GM18498 (cell line): ENCODE results near the gene ZMYM2.
A peak's percentile ranks its signal among the peaks of the same experiment; 100 is the strongest.

Experiments
- ATAC-seq: cut with Tn5 transposase; IDR thresholded peaks from one replicate; pipeline ENCODE4 v1.9.1; 2021; ENCODE audit warnings: mild to moderate bottlenecking, moderate library complexity; ENCODE audit not compliant: unreplicated experiment

Gene ZMYM2

GRCh38 chr13:20044086-20044485 is 85.6 kb downstream of the ZMYM2 start:
- no peak for ATAC-seq

DNA sequence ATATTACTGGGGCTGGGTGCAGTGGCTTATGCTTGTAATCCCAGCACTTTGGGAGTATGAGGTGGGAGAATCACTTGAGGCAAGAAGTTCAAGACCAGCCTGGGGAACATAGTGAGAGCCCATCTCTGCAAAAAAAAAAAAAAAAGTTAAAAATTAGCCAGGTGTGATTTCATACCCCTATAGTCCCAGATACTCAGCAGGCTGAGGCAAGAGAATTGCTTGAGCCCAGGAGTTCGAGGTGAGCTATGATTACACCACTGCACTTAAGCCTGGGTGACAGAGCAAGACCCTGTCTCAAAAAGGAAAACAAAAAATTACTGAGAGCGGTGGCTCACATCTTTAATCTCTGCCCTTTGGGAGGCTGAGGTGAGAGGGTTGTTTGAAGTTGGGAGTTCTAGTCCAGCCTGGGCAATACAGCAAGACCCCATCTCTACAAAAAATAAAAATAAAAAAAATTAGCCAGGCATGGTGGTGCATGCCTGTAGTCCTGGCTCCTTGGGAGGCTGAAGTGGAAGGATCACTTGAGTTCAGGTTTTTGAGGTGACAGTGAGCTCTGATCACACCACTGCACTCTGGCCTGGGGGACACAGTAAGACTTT is 87.5 kb downstream of the ZMYM2 start:
- ATAC-seq, result no peak

DNA sequence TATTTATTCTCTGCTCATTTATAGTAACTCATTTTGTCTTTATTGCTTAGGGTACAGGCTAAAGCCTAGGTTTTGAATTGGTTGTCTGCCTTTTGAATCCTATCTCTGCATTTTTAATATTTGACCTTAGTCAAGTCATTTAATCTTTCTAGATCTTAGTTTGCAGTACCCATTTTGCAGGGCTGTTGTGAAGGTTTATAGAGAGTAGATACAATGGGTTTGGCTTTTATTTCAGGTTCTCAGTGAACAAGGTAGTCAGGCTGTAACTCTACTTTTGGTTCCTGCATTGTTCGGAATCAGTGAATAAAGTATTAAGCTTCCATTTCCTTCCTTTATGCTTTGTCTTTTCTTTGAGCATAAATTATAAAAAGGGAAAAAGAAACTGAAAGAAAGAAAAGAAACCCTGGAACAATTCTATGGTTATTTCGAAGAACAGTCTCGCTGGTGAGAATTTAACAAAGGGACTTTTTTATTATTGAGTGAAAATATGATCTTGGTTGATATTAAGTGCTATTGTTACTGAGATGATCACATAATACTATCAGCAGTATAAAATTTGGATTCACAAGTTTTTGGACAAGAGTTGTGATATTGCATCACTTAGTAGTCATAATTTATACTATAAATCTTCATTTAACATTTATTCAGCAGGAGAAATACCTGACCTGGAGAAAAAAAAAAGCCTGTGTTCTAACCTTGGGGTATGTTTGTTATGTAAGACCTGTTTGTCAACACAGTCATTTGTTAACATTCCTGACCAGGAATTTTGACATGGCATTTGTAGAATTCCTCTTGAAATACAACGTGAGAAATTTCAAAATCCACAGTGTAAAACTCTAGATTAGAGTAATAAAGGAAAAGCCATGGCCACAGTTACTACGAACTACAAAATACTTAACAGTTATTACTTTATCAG is 91.3 kb downstream of the ZMYM2 start:
- ATAC-seq, result no peak

GRCh38 chr13:20051366-20051765 is 92.8 kb downstream of the ZMYM2 start:
- ATAC-seq, result no peak

DNA sequence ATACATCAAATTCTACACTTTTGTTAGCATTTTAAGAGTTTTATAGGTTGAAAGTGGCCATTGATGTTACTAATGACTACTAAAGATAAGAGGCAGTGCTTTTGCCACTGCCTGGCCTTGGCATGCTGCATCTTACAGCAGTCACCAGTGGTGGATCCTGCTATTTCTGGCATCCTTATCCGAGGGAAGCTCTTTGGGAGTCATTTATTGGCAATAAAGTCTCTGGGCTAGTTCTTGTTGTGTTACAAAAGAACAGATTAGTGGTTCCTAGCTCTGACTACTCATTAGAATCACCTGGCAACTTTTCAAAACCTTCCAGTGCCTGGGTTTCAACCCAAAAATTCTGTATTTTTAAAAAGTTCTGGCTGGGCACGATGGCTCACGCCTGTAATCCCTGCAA is 94.5 kb downstream of the ZMYM2 start:
- ATAC-seq, result no peak

DNA sequence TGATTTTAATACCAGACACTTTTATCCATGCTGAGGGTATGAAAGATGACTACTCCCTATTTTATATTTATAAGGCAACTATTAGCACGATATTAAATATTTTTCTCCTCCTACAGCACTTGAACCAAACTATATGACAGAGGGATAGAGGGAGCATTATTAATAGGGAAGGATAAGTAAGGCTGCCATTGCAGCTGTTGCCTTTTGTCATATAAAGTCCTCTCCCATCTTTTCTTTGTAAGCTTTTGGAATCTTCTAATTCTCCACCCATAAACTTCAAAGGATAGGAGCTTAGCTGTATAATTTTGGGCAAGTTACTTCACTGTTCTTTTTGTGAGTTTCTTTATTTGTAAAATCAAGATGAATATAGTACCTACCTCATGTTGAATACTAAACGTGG is 95.4 kb downstream of the ZMYM2 start:
- no peak for ATAC-seq

GRCh38 chr13:20054586-20054985 is 96.1 kb downstream of the ZMYM2 start:
- no peak for ATAC-seq

GRCh38 chr13:20057214-20057613 is 98.7 kb downstream of the ZMYM2 start:
- ATAC-seq, result no peak

DNA sequence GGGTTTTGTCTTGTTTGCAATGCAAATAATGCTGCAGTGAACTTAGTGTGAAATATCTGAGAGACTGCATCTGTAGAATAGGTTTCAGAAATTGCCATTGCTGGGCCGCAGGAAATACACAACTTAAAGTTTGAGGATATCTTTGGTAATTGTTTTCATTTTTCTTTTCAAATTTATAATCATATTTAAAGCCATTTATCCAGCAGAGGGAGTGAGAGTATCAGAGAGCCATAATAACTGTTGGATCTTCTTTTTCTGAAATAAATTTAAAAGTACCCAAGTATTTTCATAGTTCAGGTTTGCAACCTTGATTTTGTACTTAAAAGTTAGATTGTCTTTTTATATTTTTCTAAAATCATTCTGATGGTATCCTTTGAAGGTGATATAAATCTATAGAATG is 99.4 kb downstream of the ZMYM2 start:
- ATAC-seq, result no peak

GRCh38 chr13:20058476-20058875 is 99.9 kb downstream of the ZMYM2 start:
- no peak for ATAC-seq

GRCh38 chr13:20064128-20064527 is 105.6 kb downstream of the ZMYM2 start:
- no peak for ATAC-seq

- ATAC-seq, result no peak
These were observed 107.0 kb downstream of the ZMYM2 start for GRCh38 chr13:20065516-20065915.

DNA sequence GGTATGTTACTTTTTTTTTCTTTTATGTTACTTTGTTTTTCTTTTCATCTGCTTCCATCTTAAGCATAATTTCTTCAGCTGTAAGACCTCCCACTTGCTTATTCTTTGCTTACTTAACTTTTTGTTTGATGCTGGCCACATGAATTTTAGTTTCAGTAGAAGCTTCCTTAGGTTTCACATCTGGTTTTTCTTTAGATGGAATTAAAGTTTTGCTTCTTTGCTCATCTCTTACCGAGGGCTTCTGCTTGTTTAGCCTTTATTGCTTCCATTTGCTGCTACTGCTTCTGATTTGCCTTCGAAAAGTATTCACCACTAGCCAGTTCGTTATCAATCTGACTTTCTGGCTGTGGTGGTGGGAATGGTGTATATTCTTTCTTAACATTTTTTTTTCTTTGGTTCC is 111.4 kb downstream of the ZMYM2 start:
- no peak for ATAC-seq

GRCh38 chr13:20073775-20074174 is 115.2 kb downstream of the ZMYM2 start:
- peak; percentile 81 for ATAC-seq

DNA sequence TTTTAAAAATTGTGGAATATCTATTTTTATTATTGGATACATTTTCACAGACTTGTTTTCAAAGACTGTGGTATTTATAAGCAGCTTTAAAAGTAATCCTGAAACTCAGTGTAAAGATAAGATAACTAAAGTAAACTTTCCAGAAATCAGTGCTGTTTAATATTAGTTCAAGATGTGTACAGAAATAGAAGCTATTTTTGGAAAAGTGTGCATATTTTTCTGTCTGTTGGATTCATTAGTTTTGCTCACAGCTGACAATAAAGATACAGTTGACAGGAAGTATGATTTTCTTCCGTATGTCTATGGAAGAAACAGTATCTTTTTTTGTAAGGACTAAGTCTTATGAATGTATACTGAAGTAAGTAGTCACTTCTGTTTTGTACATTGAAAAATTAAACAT is 116.4 kb downstream of the ZMYM2 start:
- ATAC-seq, result no peak

DNA sequence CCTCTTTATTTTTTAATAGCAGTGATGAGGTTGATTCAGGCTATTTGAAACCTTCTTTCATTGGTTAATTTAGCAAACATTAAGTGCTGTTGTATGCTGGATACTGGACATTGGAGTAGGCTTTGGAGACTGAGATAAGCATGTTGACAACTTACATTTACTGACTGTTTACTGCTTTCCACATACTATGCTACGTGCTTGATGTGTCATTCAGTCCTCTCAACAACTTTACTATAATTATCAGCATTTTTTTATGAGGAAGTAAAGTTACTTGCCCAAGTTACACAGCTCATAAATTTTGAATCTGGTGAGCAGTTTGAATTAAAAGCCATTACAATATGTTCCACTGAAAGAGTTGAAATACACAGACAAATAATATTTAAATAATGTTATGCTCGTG is 118.6 kb downstream of the ZMYM2 start:
- no peak for ATAC-seq

GRCh38 chr13:20080377-20081164 is 122.0 kb downstream of the ZMYM2 start:
- ATAC-seq, result no peak

GRCh38 chr13:20090349-20090748 is 131.8 kb downstream of the ZMYM2 start:
- no peak for ATAC-seq

- no peak for ATAC-seq
These were observed 135.4 kb downstream of the ZMYM2 start for GRCh38 chr13:20093951-20094350.

GRCh38 chr13:20099319-20099718 is 140.8 kb downstream of the ZMYM2 start:
- no peak for ATAC-seq

DNA sequence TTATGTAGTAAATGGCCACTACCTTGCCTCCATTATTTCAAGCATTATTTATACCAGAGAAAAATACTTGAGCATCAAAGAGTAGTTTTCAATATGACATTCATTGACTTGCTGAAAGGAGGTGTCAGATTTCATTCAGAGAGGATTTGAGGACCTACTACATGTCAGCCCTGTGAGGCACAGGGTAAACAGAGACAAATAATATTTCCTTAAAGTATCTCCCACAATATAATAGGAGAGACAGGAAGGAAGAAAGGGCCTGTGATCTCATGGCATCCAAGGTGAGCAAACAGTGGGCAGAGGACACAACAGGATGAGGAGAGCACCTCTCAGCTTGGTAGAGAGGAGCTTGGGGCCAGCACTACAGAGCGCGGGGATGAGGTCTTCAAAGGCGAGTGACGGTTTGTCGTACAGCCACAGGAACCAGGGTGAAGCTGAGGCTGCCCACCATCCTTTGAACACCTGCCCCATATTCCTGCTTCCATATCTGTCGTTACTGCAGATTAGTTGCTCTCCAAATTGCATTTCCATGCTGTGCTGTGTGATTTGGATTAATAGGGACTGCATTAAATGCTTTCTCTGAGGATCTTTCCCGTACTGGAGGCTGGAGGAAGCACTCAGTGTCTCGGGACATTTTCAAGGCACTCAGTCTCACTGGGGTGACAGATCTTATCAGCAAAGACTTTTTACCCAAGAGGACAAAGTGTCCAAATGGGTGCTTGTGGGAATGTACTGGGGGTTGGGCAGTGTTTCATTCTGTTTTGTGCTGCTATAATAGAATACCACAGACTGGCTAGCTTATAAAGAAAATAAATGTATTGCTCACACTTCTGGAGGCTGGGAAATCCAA is 143.2 kb downstream of the ZMYM2 start:
- no peak for ATAC-seq
